ENCODE measurements around the gene LCE3D. TPM values are rescaled to one million over a fixed set of nuclear protein-coding genes. Genes with fewer than 3 reads are reported as not detected.
"Not testable (repeated sequence)": the region's sequence is repeated elsewhere in the genome, so short reads cannot be mapped to it uniquely, and the experiment has no call there.

Gene LCE3D
- total RNA-seq, 6 experiments from 2014 or later, result not detected

GRCh38 chr1:152613511-152613910 is 33.2 kb upstream of the LCE3D start, which contains the start of gene LCE3B:
Gene LCE3B (plus strand): TSS chr1:152613811. CDS start chr1:152613811, 0 bp downstream.
- Mint-ChIP-seq H3K27ac (no peak within 1 kb of the TSS), H3K4me1 (ENCODE audit: low read depth) (no peaks in the 10 kb centered on the region), H3K9me3 (peaks cover 15% of the 10 kb centered on the region), H3K36me3 (ENCODE audit: low read depth) (peaks cover 3% of the 10 kb centered on the region), H3K27me3 (ENCODE audit: insufficient read depth) (no peaks in the 10 kb centered on the region; the same call in 1 of the 2 replicates), H3K4me3 (no peak within 1 kb of the TSS)
- no peak for TF ChIP-seq CTCF (IDR thresholded peaks at IDR 0.05)
- DNase-seq, result no peak

- TF ChIP-seq CTCF (IDR thresholded peaks at IDR 0.05), result no peak
- Mint-ChIP-seq H3K27me3 (ENCODE audit: insufficient read depth) (no peaks in the 10 kb centered on the region; the same call in 1 of the 2 replicates), H3K4me3 (no peak within 1 kb of the TSS), H3K36me3 (ENCODE audit: low read depth) (no peaks in the 10 kb centered on the region), H3K27ac (no peak within 1 kb of the TSS), H3K9me3 (no peaks in the 10 kb centered on the region; the same call in 1 of the 2 replicates), H3K4me1 (ENCODE audit: low read depth) (no peaks in the 10 kb centered on the region)
- no peak for DNase-seq
Observed at GRCh38 chr1:152599934-152600333, 19.6 kb upstream of the LCE3D start, which contains the start of gene LCE3C. Gene LCE3C (plus strand): TSS chr1:152600234. CDS start chr1:152600732, 498 bp downstream.

GRCh38 chr1:152596986-152597385 is 16.7 kb upstream of the LCE3D start:
- H3K36me3 Mint-ChIP-seq (ENCODE audit: low read depth), result no peaks in the 10 kb centered on the region
- H3K4me3 Mint-ChIP-seq, result no peak overlapping the region
- H3K9me3 Mint-ChIP-seq, result no peaks in the 10 kb centered on the region; the same call in 1 of the 2 replicates
- no peaks in the 10 kb centered on the region for H3K4me1 Mint-ChIP-seq (ENCODE audit: low read depth)
- H3K27me3 Mint-ChIP-seq (ENCODE audit: insufficient read depth), result no peaks in the 10 kb centered on the region; the same call in 1 of the 2 replicates
- no peak for DNase-seq
- no peak overlapping the region for H3K27ac Mint-ChIP-seq
- TF ChIP-seq CTCF (IDR thresholded peaks at IDR 0.05), result no peak

GRCh38 chr1:152585586-152585985 is 5.3 kb upstream of the LCE3D start:
- no peak overlapping the region for H3K4me3 Mint-ChIP-seq
- no peak overlapping the region for H3K27ac Mint-ChIP-seq

GRCh38 chr1:152582647-152583046 is 2.3 kb upstream of the LCE3D start:
- H3K27me3 Mint-ChIP-seq (ENCODE audit: insufficient read depth), result peaks cover 2% of the 10 kb centered on the region; the same call in 1 of the 2 replicates
- DNase-seq, result peak; percentile 59
- H3K4me1 Mint-ChIP-seq (ENCODE audit: low read depth), result no peaks in the 10 kb centered on the region; the same call in 1 of the 2 replicates
- H3K27ac Mint-ChIP-seq, result no peak overlapping the region
- TF ChIP-seq CTCF (IDR thresholded peaks at IDR 0.05), result no peak
- no peak overlapping the region for H3K4me3 Mint-ChIP-seq
- H3K9me3 Mint-ChIP-seq, result peaks cover 5% of the 10 kb centered on the region
- no peaks in the 10 kb centered on the region for H3K36me3 Mint-ChIP-seq (ENCODE audit: low read depth)

More at GRCh38 chr1:152585586-152585985, 5.3 kb upstream of the LCE3D start:
- Mint-ChIP-seq H3K27me3 (ENCODE audit: insufficient read depth) (peaks cover 4% of the 10 kb centered on the region), H3K4me1 (ENCODE audit: low read depth) (no peaks in the 10 kb centered on the region; the same call in 1 of the 2 replicates), H3K9me3 (peaks cover 2% of the 10 kb centered on the region), H3K36me3 (ENCODE audit: low read depth) (no peaks in the 10 kb centered on the region)
- no peak for DNase-seq
- peak; percentile 32; the same call in 1 of the 2 replicates for TF ChIP-seq CTCF (IDR thresholded peaks at IDR 0.05)

GRCh38 chr1:152579526-152579925 is 790 bp downstream of the LCE3D start:
- H3K9me3 Mint-ChIP-seq; H3K36me3 Mint-ChIP-seq (ENCODE audit: low read depth); H3K27me3 Mint-ChIP-seq (ENCODE audit: insufficient read depth); H3K27ac Mint-ChIP-seq; H3K4me3 Mint-ChIP-seq; DNase-seq; H3K4me1 Mint-ChIP-seq (ENCODE audit: low read depth): not testable (repeated sequence)

All from HFFc6 (cell line).